ENCODE measurements around the gene CDK11B. TPM values are rescaled to one million over a fixed set of nuclear protein-coding genes. Genes with fewer than 3 reads are reported as not detected.
"Not testable (repeated sequence)": the region's sequence is repeated elsewhere in the genome, so short reads cannot be mapped to it uniquely, and the experiment has no call there.

Gene CDK11B
- total RNA-seq, 2 donors from 2014 or later, result 19.1 to 34.4 TPM

DNA sequence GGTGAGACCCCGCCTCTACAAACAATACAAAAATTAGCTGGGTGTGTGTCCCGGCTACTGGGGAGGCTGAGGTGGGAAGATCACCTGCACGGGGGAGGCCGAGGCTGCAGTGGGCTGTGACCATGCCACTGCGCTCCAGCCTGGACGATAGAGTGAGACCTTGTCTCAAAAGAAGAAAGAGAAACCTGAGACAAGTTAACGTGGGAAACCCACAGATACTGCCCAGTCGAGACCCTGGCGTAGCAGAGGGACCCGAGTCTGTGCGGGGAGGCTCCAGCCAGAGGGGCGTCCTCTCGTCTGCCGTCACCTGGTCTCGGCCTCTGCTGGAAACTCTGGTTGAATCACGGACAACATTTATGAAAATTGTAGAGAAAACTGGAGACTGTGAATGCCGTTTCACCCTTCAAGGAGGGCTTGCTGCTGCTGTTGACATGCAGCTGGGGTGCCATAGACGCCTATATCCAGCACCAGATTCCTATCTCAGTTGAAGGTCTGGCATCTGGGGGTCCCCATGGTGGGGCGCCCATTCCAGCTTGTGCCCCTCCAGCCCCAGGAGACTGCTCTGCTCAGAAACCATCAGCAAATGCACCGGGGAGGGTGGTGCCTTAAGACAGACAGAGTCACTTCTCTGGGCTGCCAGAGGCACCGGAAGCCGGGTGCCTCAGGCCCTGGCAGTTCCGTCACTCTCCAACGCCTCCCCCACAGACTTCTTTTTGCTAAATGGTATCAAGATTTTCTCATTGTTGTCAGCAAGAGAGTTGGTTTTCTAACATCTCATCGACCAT is 13.6 kb upstream of the CDK11B start:
- no peak for ATAC-seq (replicated peaks)
- peaks cover 52% of the 10 kb centered on the region for H3K36me3 Mint-ChIP-seq (ENCODE audit: low read depth)
- H3K4me1 Mint-ChIP-seq, result no peaks in the 10 kb centered on the region
- no peaks in the 10 kb centered on the region for H3K9me3 Mint-ChIP-seq
- no peaks in the 10 kb centered on the region for H3K27me3 Mint-ChIP-seq
- no peak overlapping the region for H3K4me3 Mint-ChIP-seq
- H3K27ac Mint-ChIP-seq, result no peak overlapping the region

DNA sequence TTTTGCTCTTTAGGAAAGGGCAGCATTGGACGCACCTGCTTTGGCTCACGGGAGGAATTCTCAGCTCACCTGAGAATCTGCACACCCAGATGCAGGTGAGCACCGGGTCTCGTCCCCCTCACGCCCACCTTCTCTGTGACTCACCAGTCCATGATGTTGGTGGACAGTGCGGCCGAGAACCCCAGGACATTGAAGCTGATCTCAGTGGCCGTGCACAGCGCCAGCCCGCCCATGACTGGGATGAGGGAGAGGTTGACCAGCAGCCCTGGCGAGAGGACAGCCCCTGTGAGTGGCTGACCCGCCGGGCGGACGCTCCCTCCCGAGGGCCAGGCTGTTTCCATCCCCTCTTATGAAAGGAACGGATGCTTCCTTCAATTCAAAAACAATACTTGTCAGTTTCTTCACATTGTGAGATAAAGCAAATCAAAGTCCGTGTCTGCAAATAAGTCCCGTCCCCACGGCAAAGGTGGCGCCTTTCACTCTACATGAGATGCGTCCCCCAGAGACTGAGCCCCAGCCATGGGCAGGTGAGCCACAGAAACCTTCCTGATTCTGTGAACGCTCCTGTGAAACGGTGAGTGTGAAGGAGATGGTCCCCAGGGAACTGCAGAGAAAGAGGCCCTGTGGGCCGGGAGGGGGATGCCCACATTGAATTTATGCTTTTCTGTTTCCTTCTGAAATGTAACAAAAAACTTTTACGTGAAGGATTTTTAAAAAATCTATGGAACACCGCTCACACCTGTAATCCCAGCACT is 12.7 kb upstream of the CDK11B start:
- no peak for ATAC-seq (replicated peaks)
- Mint-ChIP-seq H3K4me1 (no peaks in the 10 kb centered on the region), H3K4me3 (no peak overlapping the region), H3K27ac (no peak overlapping the region), H3K27me3 (no peaks in the 10 kb centered on the region), H3K36me3 (ENCODE audit: low read depth) (peaks cover 54% of the 10 kb centered on the region), H3K9me3 (no peaks in the 10 kb centered on the region)

DNA sequence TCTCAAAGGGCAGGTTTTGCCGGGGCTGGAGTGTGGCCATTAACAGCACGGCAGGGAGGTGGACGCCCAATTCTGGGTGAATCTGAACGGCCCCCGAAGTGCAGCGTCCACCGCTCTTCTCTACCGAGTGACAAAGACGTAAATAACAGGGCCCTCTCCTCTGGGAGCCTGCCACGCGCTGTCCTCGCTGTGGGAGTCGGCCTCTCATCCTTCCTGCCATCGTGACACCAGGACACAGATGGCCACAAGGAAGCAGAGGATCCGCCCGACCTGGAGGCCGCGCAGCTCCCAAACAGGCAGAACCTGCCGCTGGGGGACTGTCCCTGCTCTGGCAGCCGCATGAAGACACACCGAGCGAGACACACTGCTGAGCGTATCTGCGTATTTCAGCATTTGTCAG is 12.1 kb upstream of the CDK11B start:
- no peaks in the 10 kb centered on the region for H3K4me1 Mint-ChIP-seq
- ATAC-seq (replicated peaks), result no peak
- no peak overlapping the region for H3K4me3 Mint-ChIP-seq
- peaks cover 61% of the 10 kb centered on the region for H3K36me3 Mint-ChIP-seq (ENCODE audit: low read depth)
- H3K27me3 Mint-ChIP-seq, result no peaks in the 10 kb centered on the region
- H3K27ac Mint-ChIP-seq, result no peak overlapping the region
- no peaks in the 10 kb centered on the region for H3K9me3 Mint-ChIP-seq

DNA sequence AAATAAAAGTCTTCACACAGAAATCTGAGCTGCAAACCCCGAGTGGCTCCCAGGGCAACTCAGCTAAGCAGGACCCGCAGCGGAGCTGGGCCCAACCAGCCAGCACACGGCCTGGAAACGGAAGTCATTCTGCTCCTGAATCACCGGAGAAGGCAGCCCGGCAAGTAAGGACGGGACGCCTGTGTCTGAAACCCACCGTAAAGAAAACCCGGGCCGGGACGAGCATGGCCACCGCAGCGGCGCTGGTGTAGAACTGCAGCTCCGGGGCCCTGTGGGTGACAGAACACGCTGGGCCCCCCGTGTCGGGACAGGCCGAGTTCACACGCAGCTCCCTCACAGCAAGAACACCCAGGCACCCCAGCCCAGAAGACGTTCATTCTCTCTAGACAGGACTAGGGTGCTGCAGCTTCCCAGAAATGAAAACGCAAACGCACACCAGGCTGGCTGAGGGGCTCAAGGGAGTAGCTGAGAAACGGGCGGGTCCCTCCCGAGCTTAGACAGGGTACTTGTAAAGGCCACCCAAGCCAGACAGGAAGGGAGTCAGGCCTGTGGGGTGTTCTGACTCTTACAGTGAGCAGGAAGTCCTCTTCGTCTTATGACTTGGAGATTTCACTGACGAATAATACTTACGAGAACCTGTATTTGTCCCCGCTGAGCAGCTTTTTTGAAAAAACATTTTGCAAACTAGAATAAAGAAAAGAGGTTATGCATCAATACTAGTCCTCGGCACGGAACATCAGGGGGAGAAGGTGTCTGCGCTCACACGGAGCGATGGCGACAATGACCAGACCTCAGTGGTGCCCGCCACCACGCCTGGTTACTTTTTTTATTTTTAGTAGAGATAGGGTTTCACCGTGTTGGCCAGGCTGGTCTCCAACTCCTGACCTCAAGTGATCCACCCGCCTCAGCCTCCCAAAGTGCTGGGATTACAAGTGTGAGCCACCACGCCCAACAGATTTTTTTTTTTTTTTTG is 10.9 kb upstream of the CDK11B start:
- Mint-ChIP-seq H3K4me3 (no peak overlapping the region), H3K27ac (no peak overlapping the region), H3K9me3 (no peaks in the 10 kb centered on the region), H3K36me3 (ENCODE audit: low read depth) (peaks cover 63% of the 10 kb centered on the region), H3K4me1 (no peaks in the 10 kb centered on the region), H3K27me3 (no peaks in the 10 kb centered on the region)
- no peak for ATAC-seq (replicated peaks)

DNA sequence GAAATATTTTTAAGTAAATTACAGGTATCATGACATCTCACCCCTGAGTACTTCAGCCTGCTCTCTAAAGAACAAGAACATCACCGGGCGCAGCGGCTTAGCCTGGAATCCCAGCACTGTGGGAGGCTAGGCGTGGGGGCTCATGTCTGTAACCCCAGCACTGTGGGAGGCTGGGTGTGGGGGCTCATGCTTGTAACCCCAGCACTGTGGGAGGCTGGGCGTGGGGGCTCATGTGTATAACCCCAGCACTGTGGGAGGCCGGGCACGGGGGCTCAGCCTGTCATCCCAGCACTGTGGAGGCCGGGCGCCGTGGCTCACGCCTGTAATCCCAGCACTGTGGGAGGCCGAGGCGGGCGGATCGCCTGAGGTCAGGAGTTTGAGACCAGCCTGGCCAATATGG is 7.7 kb upstream of the CDK11B start:
- no peaks in the 10 kb centered on the region for H3K9me3 Mint-ChIP-seq
- H3K27ac Mint-ChIP-seq, result no peak overlapping the region
- no peaks in the 10 kb centered on the region for H3K4me1 Mint-ChIP-seq
- no peak overlapping the region for H3K4me3 Mint-ChIP-seq
- H3K36me3 Mint-ChIP-seq (ENCODE audit: low read depth), result peaks cover 45% of the 10 kb centered on the region
- no peak for ATAC-seq (replicated peaks)
- H3K27me3 Mint-ChIP-seq, result no peaks in the 10 kb centered on the region

DNA sequence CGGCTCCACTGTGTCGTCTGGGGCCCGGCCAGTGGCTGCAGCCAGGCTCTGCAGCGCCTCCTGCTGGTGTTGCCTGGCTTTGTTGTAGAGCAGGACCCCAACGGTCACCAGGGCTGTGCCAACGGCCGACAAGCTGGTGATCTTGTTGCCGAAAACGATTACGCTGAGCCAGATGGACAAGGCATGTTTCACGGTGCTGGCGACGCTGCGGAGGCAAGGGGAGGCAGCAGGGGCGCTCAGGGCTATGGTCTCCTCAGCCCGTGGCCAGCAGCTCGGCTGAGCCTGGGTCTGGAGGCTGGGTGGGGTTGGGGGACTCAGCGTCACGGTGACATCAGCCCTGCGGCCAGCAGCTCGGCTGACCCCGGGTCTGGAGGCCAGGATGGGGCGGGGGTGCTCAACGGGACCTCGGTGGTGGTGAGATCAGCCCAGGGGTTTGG is 7.0 kb upstream of the CDK11B start:
- no peak overlapping the region for H3K27ac Mint-ChIP-seq
- no peaks in the 10 kb centered on the region for H3K9me3 Mint-ChIP-seq
- no peak for ATAC-seq (replicated peaks)
- H3K4me3 Mint-ChIP-seq, result no peak overlapping the region
- no peaks in the 10 kb centered on the region for H3K27me3 Mint-ChIP-seq
- peaks cover 39% of the 10 kb centered on the region for H3K36me3 Mint-ChIP-seq (ENCODE audit: low read depth)
- H3K4me1 Mint-ChIP-seq, result no peaks in the 10 kb centered on the region

DNA sequence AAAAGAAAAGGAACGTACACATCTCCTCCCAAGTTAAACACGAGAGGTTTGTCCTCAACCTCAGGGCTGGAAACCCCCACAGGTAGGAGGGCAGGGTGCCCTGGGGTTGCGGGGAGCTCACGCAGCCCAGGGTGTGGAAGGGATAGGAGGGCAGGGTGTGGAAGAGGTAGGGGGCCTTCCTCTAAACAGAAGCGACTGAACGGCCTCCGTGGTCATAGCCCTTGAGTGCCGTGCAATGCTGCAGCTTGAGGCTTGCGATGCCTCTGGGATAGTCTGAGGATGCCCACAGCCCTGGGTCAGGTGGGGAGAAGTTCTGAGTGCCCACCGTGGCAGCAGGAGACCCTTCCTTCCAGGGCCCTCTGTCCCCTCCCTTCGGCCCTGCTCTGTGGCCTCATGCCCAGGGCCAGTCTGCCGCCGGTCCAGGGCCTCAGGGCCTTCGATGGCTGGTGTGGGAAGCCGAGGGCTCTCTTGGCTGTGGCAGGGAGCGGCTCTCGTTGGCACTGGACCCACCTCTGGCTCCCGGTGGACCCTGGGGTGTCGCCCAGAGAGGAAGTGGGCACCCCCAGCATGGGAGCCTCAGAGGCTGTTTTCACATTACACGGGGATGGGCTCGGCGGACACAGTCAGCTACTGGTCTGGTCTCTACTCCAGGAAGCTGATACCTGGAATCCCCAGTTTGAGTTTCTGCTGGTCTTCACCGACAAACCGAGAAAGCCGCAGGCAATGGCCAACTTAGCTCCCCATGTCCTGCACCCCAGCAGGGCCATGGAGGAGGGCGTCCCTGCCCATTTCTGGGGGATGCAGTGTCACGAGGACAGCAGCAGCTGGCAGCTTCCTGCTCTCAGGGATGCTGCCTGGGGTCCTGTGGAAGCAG is 6.4 kb upstream of the CDK11B start:
- no peaks in the 10 kb centered on the region for H3K27me3 Mint-ChIP-seq
- no peak for ATAC-seq (replicated peaks)
- H3K36me3 Mint-ChIP-seq (ENCODE audit: low read depth), result peaks cover 32% of the 10 kb centered on the region
- no peaks in the 10 kb centered on the region for H3K9me3 Mint-ChIP-seq
- H3K27ac Mint-ChIP-seq, result no peak overlapping the region
- no peaks in the 10 kb centered on the region for H3K4me1 Mint-ChIP-seq
- H3K4me3 Mint-ChIP-seq, result no peak overlapping the region

DNA sequence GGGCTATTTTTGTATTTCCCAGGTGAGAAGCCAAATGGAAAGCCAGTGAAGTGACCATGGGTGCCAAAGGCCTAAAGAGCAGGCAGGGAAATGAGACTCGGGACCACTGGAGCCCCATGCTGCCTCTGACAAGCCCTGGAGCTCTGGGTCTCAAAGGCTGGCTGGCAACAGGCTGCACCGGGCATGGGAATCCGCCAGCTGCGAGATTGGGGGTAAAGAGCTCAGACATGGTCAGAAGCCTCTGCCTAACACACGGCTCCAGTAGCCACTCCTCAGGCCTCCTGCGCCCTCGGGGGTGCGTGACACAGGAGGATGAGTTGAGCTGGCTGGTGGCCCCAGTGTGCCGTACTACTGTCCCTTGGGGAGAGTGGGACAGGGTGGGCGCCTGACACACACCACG is 5.5 kb upstream of the CDK11B start:
- H3K4me1 Mint-ChIP-seq, H3K4me3 Mint-ChIP-seq: not testable (repeated sequence)
- peaks cover 27% of the 10 kb centered on the region for H3K36me3 Mint-ChIP-seq (ENCODE audit: low read depth)

DNA sequence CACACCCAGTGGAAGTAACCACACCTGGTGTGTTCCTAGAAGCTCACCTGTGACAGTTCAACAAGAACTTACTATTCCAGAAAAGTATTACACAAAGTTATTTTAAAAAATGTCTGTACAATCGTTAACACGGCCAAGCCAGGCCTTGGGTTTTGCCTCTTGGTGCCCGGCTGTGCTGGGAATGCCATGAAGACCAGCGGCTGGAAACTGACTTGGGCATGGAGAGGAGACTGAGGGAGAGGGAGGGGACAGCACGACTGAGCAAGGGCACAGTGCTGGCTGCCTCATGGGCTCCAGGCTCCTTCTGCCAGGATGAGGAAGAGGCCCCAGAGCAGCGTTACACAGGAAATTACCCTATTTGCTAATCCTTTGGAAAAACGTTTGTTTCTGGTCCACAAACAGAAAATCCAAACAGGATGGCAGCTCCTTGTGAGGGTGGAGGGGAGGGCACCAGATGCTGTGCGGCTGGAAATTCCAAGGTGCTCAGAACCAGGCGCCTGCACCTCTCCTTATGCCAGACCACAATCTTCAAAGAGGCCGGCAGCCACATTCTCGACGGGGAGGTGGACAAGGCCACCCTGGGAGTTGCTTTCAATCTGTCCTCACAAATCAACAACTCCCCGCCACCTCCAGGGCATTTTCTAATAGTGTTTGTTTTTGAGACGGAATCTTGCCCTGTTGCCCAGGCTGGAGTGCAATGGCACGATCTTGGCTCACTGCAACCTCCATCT is 4.2 kb upstream of the CDK11B start:
- not testable (repeated sequence) for H3K9me3 Mint-ChIP-seq; H3K4me1 Mint-ChIP-seq; ATAC-seq (replicated peaks); H3K27me3 Mint-ChIP-seq
- peak overlapping the region; percentile 28 for H3K4me3 Mint-ChIP-seq
- H3K36me3 Mint-ChIP-seq (ENCODE audit: low read depth), result peaks cover 29% of the 10 kb centered on the region
- H3K27ac Mint-ChIP-seq, result peak overlapping the region; percentile 66

More for the DNA sequence above, 5.5 kb upstream of the CDK11B start:
- H3K27ac Mint-ChIP-seq; H3K27me3 Mint-ChIP-seq; H3K9me3 Mint-ChIP-seq; ATAC-seq (replicated peaks): not testable (repeated sequence)

DNA sequence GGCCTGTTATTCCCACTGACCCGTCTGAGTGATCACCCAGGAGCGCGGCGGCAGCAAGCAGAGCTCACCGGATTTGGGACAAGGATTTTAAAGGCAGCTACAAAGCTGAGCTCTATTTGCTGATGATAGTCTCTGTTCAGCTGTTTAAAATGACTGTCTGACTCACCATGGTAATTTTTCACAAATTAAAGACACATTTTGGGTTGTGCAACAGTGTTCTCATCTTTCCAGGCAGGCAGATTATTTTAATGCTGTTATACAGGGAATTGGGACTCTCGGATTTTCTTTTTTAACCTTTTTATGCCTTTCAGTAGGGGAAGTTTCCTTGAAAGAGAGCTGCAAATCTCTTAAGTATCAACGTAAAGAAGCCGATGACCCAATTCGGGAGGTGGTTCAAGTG is 3.6 kb upstream of the CDK11B start:
- Mint-ChIP-seq H3K27ac (peak overlapping the region; percentile 66), H3K4me3 (peak overlapping the region; percentile 28), H3K36me3 (ENCODE audit: low read depth) (peaks cover 23% of the 10 kb centered on the region)
- H3K9me3 Mint-ChIP-seq; ATAC-seq (replicated peaks); H3K4me1 Mint-ChIP-seq; H3K27me3 Mint-ChIP-seq: not testable (repeated sequence)

DNA sequence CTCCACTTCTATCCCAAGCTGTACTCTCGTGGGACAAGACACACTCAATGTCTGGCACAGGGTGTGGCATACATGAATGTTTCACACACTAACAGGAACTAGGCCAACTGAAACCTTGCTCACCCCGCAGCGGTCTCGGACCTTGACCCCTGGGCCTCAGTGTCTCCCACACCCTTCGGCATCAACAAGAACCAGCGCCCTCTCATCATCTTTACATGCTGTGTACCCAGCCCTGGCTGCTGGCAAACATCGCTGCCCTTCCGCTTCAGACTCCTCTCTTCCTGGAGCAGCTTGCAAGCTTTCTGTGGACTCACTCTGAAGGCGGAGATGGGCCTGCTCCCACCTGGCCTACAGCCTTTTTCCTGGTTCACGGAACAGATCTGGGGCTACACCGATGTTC is 10.5 kb downstream of the CDK11B start:
- not testable (repeated sequence) for H3K27me3 Mint-ChIP-seq; H3K4me3 Mint-ChIP-seq; H3K9me3 Mint-ChIP-seq; ATAC-seq (replicated peaks); H3K4me1 Mint-ChIP-seq
- peaks cover 74% of the 10 kb centered on the region for H3K36me3 Mint-ChIP-seq (ENCODE audit: low read depth)
- peak overlapping the region; percentile 38 for H3K27ac Mint-ChIP-seq

DNA sequence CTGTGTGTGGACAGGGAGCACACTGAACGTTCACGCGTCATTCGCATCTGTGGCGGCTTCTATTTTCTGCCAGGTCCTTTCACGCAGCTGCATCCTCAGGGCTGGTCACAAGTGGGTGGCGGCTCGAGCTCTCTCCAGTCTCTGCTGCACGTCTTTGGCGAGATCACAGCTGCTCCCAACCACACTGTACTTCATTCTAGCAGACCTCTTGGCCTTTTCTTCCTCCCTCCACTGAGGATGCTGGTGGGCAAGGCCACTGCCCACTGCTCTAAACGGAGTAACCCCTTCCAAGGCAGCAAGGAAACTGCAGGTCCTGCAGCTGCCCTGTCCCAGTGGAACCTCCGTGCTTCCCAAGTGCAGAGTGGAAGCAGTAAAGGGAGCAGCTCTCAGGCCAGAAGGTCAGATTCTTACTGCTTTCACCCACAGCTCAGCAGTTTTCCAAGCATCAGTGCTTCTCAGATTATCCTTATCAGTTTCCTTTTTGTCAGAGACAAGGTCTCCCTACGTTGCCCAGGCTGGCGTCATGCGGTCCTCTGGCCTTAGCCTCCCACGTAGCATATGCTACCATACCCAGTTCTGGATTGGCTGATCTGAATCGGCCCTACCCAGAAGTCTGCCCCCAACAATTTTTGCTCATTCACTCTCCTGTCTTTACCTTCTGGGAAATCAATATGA is 11.1 kb downstream of the CDK11B start:
- not testable (repeated sequence) for ATAC-seq (replicated peaks); H3K9me3 Mint-ChIP-seq; H3K4me3 Mint-ChIP-seq; H3K4me1 Mint-ChIP-seq; H3K27me3 Mint-ChIP-seq
- peaks cover 69% of the 10 kb centered on the region for H3K36me3 Mint-ChIP-seq (ENCODE audit: low read depth)
- H3K27ac Mint-ChIP-seq, result peak overlapping the region; percentile 38

DNA sequence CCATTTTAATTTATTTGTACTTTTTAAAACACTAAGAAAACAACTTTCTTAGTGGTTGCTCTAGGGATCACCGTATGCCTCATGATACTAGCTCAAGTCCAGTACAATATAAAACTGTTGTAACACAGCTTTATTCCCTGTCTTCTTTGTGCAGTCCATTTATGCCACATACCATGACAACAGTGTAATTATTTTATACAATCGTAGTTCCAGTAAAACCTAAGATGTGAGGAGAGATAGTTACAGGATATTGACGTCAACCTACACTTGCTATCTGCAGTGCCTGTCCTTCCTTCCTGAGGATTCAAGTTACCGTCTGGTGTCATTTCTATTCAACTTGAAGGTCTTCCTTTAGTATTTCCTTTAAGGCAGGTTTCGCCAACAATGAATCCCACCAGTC is 12.5 kb downstream of the CDK11B start:
- H3K4me3 Mint-ChIP-seq; H3K4me1 Mint-ChIP-seq; H3K9me3 Mint-ChIP-seq; H3K27ac Mint-ChIP-seq; ATAC-seq (replicated peaks); H3K27me3 Mint-ChIP-seq: not testable (repeated sequence)
- peaks cover 55% of the 10 kb centered on the region for H3K36me3 Mint-ChIP-seq (ENCODE audit: low read depth)

Data from activated T-helper 17 cell treated with anti-CD3 and anti-CD28 coated beads, Interleukin-2, amount 50 U/mL, for 72 hours (primary cell).